Stimulated activated CD4-positive, alpha-beta T cell treated with anti-CD3 and anti-CD28 coated beads, TNF-alpha, amount 100 ng/mL, for 24 hours (primary cell): ENCODE data around the gene HEG1.

ENCODE experiments used
- DNase-seq, 3 experiments: peaks; one replicate each; pipeline ENCODE4 v3.0.0-alpha.2; 2020; ENCODE audit warnings: low read depth in 3 of 3

The HEG1 gene

GRCh38 chr3:125011941-125012340 lies 43.9 kb downstream of the HEG1 start:
- DNase-seq, result no peak

- DNase-seq, result no peak
Observed at GRCh38 chr3:125010393-125010792, 45.4 kb downstream of the HEG1 start.

- DNase-seq, result no peak
Observed at GRCh38 chr3:125008766-125009165, 47.0 kb downstream of the HEG1 start.

- no peak for DNase-seq
Observed at GRCh38 chr3:125006291-125006731, 49.5 kb downstream of the HEG1 start.

- no peak for DNase-seq
Observed at GRCh38 chr3:125005676-125006075, 50.1 kb downstream of the HEG1 start.

GRCh38 chr3:125005222-125005621 lies 50.6 kb downstream of the HEG1 start:
- DNase-seq, result no peak

GRCh38 chr3:125003859-125004595 lies 51.8 kb downstream of the HEG1 start:
- no peak for DNase-seq

- no peak for DNase-seq
Observed at GRCh38 chr3:125003369-125003853, 52.4 kb downstream of the HEG1 start.

GRCh38 chr3:125002414-125003368 lies 53.1 kb downstream of the HEG1 start:
- no peak for DNase-seq

- DNase-seq, result no peak
Observed at GRCh38 chr3:125001557-125002413, 54.0 kb downstream of the HEG1 start.

- no peak for DNase-seq
Observed at GRCh38 chr3:125000661-125001060, 55.1 kb downstream of the HEG1 start.

GRCh38 chr3:124999897-125000435 lies 55.8 kb downstream of the HEG1 start:
- no peak for DNase-seq

GRCh38 chr3:124999317-124999716 lies 56.5 kb downstream of the HEG1 start:
- DNase-seq, result no peak

GRCh38 chr3:124998247-124998630 lies 57.6 kb downstream of the HEG1 start:
- no peak for DNase-seq

- DNase-seq, result no peak
Observed at GRCh38 chr3:124997303-124998246, 58.2 kb downstream of the HEG1 start.

- peak in 2 of 3 experiments; percentile 5 to 19 for DNase-seq
Observed at GRCh38 chr3:124995460-124995994, 60.3 kb downstream of the HEG1 start.

- no peak for DNase-seq
Observed at GRCh38 chr3:124993466-124993865, 62.3 kb downstream of the HEG1 start.

- no peak for DNase-seq
Observed at GRCh38 chr3:124992041-124992440, 63.8 kb downstream of the HEG1 start.

GRCh38 chr3:124986192-124987143 lies 69.3 kb downstream of the HEG1 start:
- DNase-seq, result no peak
